ENCODE results near the gene ALDH4A1.

DNA sequence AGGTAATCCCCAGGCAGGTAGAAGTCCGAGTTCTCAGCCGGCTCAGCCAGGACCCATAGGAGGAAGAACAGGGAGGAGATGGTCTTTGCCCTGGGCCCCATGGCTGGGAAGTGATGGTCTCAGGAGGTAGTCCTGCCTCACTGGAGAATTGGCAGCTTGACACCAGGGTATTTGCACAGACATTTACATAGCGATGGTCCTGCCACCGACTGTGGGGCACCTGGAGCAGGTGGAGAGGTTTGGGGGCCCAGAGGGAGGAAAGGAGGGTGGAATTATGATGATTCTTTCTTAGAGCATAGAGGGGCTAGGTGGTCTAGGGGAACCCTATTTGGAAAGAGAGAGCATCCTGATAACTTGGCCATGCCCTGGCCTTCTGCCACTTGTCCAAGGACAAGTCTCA, 42.8 kb downstream of the ALDH4A1 start, which contains the start of gene TAS1R2:
- TF ChIP-seq CTCF (IDR thresholded peaks at IDR 0.05; ENCODE audit: low read length) (no peak), EZH2 (optimal IDR thresholded peaks at IDR 0.05; ENCODE audit: low read depth, low read length) (no peak), EZH2phosphoT487 (IDR thresholded peaks at IDR 0.05; ENCODE audit: low read length) (no peak)
